ENCODE results near the gene UBN2. TPM values are rescaled to one million over a fixed set of nuclear protein-coding genes. Genes with fewer than 3 reads are reported as not detected.
"Not testable (repeated sequence)": the region's sequence is repeated elsewhere in the genome, so short reads cannot be mapped to it uniquely, and the experiment has no call there.

Gene UBN2
- total RNA-seq, 1 donor from 2014 or later, result 2.7 TPM

- no peak for DNase-seq (ENCODE audit: low read depth, low spot score)
Observed at GRCh38 chr7:139294241-139294640, 63.2 kb downstream of the UBN2 start.

- DNase-seq (ENCODE audit: low read depth, low spot score), result no peak
Observed at GRCh38 chr7:139294951-139295575, 64.0 kb downstream of the UBN2 start.

GRCh38 chr7:139297795-139298194 lies 66.8 kb downstream of the UBN2 start:
- no peak for DNase-seq (ENCODE audit: low read depth, low spot score)

GRCh38 chr7:139299296-139299695 lies 68.3 kb downstream of the UBN2 start:
- no peak for DNase-seq (ENCODE audit: low read depth, low spot score)

GRCh38 chr7:139300390-139300789 lies 69.4 kb downstream of the UBN2 start:
- DNase-seq (ENCODE audit: low read depth, low spot score), result no peak

GRCh38 chr7:139304517-139304916 lies 73.5 kb downstream of the UBN2 start:
- DNase-seq (ENCODE audit: low read depth, low spot score), result no peak

- DNase-seq (ENCODE audit: low read depth, low spot score), result no peak
Observed at GRCh38 chr7:139317939-139318505, 87.0 kb downstream of the UBN2 start.

GRCh38 chr7:139321071-139321745 lies 90.2 kb downstream of the UBN2 start:
- DNase-seq (ENCODE audit: low read depth, low spot score), result no peak

GRCh38 chr7:139324709-139325108 lies 93.7 kb downstream of the UBN2 start:
- not testable (repeated sequence) for DNase-seq (ENCODE audit: low read depth, low spot score)

- no peak for DNase-seq (ENCODE audit: low read depth, low spot score)
Observed at GRCh38 chr7:139328375-139328774, 97.3 kb downstream of the UBN2 start.

GRCh38 chr7:139329119-139329518 lies 98.1 kb downstream of the UBN2 start:
- no peak for DNase-seq (ENCODE audit: low read depth, low spot score)

GRCh38 chr7:139330333-139331030 lies 99.4 kb downstream of the UBN2 start:
- no peak for DNase-seq (ENCODE audit: low read depth, low spot score)

- DNase-seq (ENCODE audit: low read depth, low spot score), result no peak
Observed at GRCh38 chr7:139332697-139333359, 101.8 kb downstream of the UBN2 start.

- not testable (repeated sequence) for DNase-seq (ENCODE audit: low read depth, low spot score)
Observed at GRCh38 chr7:139333443-139333842, 102.4 kb downstream of the UBN2 start.

- no peak for DNase-seq (ENCODE audit: low read depth, low spot score)
Observed at GRCh38 chr7:139334399-139335150, 103.5 kb downstream of the UBN2 start.

GRCh38 chr7:139339025-139339424 lies 108.0 kb downstream of the UBN2 start:
- DNase-seq (ENCODE audit: low read depth, low spot score), result no peak

GRCh38 chr7:139339698-139340036 lies 108.6 kb downstream of the UBN2 start:
- DNase-seq (ENCODE audit: low read depth, low spot score), result no peak

- peak; percentile 98 for DNase-seq (ENCODE audit: low read depth, low spot score)
Observed at GRCh38 chr7:139340037-139340807, 109.2 kb downstream of the UBN2 start.

GRCh38 chr7:139340808-139341057 lies 109.7 kb downstream of the UBN2 start:
- DNase-seq (ENCODE audit: low read depth, low spot score), result no peak

GRCh38 chr7:139341058-139341775 lies 110.2 kb downstream of the UBN2 start, which contains the start of gene FMC1:
TSS of gene FMC1 (plus strand) at chr7:139341337. CDS start at chr7:139341385, 48 bp downstream.
- DNase-seq (ENCODE audit: low read depth, low spot score), result peak; percentile 83

Measured in pulmonary artery endothelial cell (primary cell).